Kidney epithelial cell (primary cell): Measurements from ENCODE around the gene CTDSP1. TPM values are rescaled to one million over a fixed set of nuclear protein-coding genes. Genes with fewer than 3 reads are reported as not detected.

Source experiments
- DNase-seq: peaks from one replicate; pipeline ENCODE4 v3.0.0-alpha.2; 2010; ENCODE audit warnings: low read depth
- H3K27me3 ChIP-seq: 2 replicates; pipeline ENCODE4 v1.6.0; 2011; ENCODE audit warnings: low read length; ENCODE audit not compliant: control insufficient read depth, insufficient read depth
- H3K36me3 ChIP-seq: 2 replicates; pipeline ENCODE4 v1.5.1; 2011; ENCODE audit warnings: low read length; ENCODE audit not compliant: control insufficient read depth, insufficient read depth
- H3K4me3 ChIP-seq: 2 replicates; pipeline ENCODE4 v1.5.1; 2011; ENCODE audit warnings: low read depth, mild to moderate bottlenecking, control low read depth, low read length
- CTCF ChIP-seq: IDR thresholded peaks from 2 replicates; pipeline ENCODE4 v1.5.1; 2011; ENCODE audit warnings: mild to moderate bottlenecking, moderate library complexity, low read length, control low read depth, inconsistent platforms; ENCODE audit not compliant: insufficient read depth, poor library complexity, severe bottlenecking
- total RNA-seq: library from RNA; depleted of rRNA; stranded (reverse); fragments of >200 nt; gene quantifications from 2 replicates; pipeline ENCODE4 v1.2.3, GENCODE V29; 2015

The CTDSP1 gene
- total RNA-seq, 1 donor from 2014 or later, result 37.8 TPM

- no peaks in the 10 kb centered on the region for H3K27me3 ChIP-seq
- no peaks in the 10 kb centered on the region for H3K36me3 ChIP-seq
- H3K4me3 ChIP-seq, result peak overlapping the region; percentile 43
- DNase-seq, result no peak
- no peak for TF ChIP-seq CTCF
Measured at GRCh38 chr2:218368150-218368528, 31.5 kb upstream of the CTDSP1 start.

- Histone ChIP-seq H3K36me3 (no peaks in the 10 kb centered on the region), H3K4me3 (no peak overlapping the region), H3K27me3 (no peaks in the 10 kb centered on the region)
- DNase-seq, result no peak
- TF ChIP-seq CTCF, result no peak
Measured at GRCh38 chr2:218368621-218369153, 31.0 kb upstream of the CTDSP1 start.

GRCh38 chr2:218369330-218369729, 30.3 kb upstream of the CTDSP1 start:
- Histone ChIP-seq H3K4me3 (no peak overlapping the region), H3K36me3 (no peaks in the 10 kb centered on the region), H3K27me3 (no peaks in the 10 kb centered on the region)
- DNase-seq, result no peak
- no peak for TF ChIP-seq CTCF

- no peaks in the 10 kb centered on the region for H3K36me3 ChIP-seq
- H3K4me3 ChIP-seq, result no peak overlapping the region
- H3K27me3 ChIP-seq, result no peaks in the 10 kb centered on the region
- DNase-seq, result no peak
- no peak for TF ChIP-seq CTCF
Measured at GRCh38 chr2:218370410-218371063, 29.1 kb upstream of the CTDSP1 start.

- H3K36me3 ChIP-seq, result no peaks in the 10 kb centered on the region
Measured at GRCh38 chr2:218371983-218372350, 27.7 kb upstream of the CTDSP1 start.

More at GRCh38 chr2:218371983-218372350, 27.7 kb upstream of the CTDSP1 start:
- no peak overlapping the region for H3K4me3 ChIP-seq
- TF ChIP-seq CTCF, result no peak
- no peak for DNase-seq
- no peaks in the 10 kb centered on the region for H3K27me3 ChIP-seq
